HG03064 (cell line): ENCODE measurements around the gene CWC25.
A peak's percentile ranks its signal among the peaks of the same experiment; 100 is the strongest.

Experiments used
- ATAC-seq: cut with Tn5 transposase; IDR thresholded peaks from one replicate; pipeline ENCODE4 v1.9.1; 2021; ENCODE audit warnings: low read depth; ENCODE audit not compliant: unreplicated experiment

CWC25 gene

DNA sequence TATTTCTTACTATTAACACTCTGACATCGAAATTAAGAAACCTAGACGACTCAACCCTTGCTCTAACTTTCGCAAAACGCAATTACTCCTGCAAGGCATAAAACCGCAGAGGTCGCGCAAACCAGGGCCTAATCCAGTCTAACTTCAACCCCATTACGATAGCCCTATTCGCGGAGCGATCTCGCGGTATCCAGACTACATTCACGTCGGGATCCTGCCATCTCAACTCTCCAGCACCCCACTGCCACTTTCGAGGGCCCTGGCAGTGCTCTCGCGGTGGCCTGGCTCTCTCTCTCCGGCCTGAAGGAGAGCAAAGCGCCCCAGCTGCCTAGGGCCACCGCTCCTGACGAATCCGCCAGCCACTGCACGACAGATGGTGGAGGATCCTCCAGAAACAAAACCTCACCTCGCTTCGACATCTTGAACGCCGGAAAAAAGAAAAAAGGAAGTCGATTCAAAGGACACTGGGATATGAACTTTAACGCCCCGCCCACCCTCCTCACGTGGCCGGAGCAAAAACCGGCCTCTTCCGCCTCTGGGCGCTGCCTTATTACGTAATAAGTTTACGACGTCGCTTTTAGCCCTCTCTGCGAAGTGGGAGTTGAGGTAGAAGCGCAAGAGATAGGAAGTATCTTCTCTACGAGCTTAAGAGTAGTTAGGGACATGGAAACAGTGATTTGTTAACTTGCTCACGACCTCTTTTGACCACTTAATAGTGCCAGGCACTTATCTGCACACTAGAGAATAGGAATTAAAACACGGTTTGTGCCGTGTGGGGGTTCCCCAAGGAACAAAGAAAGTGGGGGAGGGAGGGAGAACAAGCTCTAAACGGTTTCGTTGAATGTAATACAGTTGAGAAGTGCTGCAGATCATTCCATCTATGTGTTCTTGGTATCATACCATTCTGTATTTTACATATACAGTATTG lies 28.4 kb upstream of the CWC25 start, which contains the start of gene RPL23:
Gene RPL23 (minus strand): TSS at position 430 of the 928 bp plus-strand sequence. CDS start 11 bp downstream, at position 419.
- peak; percentile 69 for ATAC-seq

DNA sequence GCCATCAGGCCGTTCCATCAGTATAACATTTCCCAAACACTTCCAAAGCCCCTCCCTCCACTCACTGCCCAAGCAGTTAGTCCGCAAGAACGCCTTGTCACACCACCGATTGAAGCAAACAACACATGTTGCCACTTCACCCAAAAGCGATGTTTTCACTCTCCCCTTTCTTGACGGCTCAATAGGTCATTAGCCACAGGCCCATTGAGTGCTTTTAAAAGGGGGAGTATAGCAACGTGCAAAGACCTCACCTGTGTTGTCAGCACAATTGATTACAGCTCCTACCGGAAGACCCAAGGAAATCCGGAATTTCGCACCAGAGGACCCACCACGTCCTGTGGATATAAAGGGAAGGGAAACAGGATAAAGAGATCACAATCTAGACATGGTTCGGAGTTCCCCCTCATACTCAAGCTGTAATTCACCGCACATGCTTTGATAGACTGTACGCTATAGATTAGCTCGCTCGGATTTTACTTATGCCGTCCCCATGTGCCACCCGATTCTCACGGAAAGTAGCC lies 27.7 kb upstream of the CWC25 start:
- no peak for ATAC-seq

DNA sequence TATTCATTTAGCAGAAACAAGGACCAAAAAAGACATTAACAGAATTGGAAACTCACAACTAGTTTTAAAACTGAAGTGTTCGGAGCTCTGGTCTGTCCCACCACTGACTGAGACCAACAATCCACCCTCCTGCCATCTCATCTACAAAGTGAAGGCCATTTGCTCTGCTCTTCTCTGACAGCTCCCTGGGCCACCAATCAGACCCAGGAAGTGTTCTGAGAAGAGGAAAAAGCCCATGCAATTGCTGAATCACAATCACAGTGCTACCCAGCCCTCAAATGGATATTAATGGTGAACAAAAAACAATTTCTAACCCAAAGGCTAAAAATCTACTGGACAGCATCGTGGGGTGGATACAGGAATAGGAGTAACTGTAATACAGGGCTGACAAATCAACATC lies 26.3 kb upstream of the CWC25 start:
- no peak for ATAC-seq

DNA sequence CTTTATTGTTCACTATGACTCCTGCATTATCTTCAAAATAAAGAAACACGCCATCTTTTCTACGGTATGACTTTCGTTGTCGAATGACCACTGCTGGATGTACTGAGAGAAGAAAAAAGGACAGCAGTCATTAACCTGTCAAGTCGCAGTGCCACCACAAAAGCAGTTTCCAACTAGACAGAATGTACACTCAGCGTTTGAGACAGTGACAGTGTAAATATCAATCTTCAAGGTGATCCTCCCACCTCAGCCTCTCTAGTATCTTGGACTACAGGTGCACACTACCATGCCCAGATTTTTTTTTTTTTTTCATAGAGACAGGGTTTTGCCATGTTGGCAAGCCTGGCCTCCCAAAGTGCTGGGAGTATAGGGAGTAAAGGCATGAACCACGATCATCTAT lies 25.3 kb upstream of the CWC25 start:
- ATAC-seq: no peak

DNA sequence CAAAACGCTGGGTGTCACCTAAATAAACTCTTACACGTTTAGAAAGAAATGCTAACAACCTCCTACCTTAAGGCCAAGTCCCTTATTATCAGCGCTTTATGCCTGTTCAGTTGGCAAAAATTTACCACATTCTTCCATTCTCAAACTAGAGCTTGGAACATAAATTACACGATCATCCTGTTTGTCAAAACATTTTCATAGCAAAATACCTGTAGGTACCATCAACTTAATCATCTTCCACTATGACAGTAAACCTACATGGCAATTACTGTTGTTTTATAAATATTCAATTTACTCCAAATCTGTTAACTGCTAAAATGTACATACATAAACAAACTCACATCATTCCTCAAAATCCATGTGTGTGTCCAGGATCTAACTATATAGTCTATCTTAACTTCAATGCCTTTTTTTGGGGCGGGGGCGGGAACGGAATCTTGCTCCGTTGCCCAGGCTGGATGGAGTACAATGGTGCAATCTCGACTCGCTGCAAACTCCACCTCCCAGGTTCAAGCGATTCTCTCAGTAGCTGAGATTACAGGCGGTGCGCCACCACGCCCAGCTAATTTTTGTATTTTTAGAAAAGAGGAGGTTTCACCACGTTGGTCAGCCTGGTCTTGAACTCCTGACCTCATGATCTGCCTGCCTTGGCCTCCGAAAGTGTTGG lies 24.0 kb upstream of the CWC25 start:
- no peak for ATAC-seq

DNA sequence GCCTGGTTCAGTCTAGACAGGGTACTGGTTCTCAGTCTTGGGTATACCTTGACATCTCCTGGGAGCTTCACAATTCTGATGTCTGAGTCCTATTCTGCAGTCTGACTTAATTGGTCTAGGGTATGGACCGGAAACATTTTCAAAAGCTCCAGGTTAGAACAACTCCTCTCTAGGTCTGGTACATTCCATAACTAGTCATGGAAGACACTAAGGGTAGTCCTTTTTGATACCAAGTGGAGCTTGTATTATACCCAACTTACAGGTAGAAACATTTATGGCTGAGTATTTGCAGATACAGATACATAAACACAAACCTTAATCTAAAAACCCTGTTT lies 23.4 kb upstream of the CWC25 start:
- ATAC-seq: no peak

DNA sequence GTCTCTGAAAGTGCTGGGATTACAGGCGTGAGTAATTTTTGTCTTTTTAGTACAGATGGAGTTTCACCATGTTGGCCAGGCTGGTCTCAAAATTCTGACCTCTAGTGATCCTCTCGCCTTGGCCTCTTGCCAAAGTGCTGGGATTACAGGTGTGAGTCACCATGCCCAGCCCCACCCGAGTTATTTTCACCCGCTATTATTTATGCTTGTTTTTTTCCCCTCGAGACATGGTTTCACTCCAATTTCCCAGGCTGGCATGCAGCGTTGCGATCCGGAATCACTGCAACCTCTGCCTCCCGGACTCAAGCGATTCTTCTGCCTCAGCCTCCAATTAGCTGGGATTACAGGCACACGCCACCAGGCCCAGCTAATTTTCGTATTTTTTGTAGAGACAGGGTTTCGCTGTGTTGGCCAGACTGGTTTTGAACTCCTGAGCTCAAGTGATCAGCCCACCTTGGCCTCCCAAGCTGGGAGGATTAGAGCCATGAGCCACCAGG lies 19.2 kb upstream of the CWC25 start:
- no peak for ATAC-seq

DNA sequence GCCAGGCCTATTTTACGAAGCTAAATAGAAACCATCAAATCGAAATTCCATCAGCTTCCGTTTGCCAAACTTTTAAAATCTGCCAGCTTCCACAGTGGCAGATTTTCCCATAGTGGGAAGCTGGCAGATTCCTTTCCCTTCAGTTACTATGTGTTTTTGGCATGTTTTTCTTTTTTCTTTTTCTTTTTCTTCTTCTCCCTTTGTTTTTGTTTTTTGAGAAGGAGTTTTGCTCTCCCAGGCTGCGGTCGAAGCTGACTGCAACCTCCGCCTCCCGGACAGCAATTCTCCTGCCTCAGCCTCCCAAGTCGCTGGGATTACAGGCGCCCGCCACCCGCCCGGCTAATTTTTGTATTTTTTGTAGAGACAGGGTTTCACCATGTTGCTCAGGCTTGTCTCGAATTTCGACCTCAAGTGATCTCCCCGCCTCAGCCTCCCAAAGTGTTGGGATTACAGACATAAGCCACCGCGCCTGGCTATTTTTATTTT lies 684 bp upstream of the CWC25 start:
- ATAC-seq: no peak

DNA sequence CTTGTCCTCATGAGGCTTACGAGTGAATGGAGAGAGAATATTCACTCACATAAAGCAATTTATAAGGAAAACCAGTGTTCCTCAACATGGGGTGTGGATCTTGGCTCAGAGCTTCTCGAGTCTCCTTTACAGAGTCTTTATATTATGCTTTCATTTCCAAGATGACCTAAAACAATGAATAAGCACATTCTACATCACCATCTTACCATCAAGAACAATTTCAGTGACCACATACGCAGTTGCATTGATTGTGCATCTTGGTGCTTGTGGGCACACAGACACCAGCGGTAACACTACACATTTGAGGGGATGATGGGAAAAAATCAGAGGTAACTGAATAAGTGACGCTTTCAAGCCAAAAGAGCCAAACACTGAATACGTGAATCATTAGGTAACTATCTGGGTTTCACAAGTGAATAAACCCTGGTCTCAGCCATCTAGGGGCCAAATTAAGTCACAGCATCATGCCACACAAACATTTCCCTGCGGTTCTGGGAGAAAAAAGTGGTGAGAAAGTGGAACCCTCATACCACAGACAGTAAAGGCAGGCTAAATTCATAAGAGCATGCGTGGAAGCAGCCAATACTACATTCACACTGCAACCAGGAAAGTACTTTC lies 9.4 kb downstream of the CWC25 start:
- ATAC-seq: no peak

DNA sequence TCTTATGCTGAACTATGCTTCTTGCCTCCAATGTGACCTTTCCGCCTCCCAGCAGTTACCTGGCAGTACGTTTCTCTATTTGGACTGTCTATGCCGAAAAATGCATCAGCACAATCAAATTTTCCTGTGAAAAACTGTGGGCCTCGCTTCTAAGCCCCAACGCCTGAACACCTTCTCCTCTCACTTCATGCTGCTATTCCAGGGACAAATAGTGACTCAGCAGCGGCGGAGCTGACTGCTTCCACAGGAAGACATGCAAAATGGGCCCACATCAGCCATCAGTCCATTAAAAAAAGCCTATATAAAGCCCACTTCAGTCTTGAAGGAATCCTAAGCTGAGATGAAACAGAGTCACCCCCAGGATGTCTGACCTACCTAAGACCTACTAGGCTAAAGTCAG lies 15.3 kb downstream of the CWC25 start:
- no peak for ATAC-seq

DNA sequence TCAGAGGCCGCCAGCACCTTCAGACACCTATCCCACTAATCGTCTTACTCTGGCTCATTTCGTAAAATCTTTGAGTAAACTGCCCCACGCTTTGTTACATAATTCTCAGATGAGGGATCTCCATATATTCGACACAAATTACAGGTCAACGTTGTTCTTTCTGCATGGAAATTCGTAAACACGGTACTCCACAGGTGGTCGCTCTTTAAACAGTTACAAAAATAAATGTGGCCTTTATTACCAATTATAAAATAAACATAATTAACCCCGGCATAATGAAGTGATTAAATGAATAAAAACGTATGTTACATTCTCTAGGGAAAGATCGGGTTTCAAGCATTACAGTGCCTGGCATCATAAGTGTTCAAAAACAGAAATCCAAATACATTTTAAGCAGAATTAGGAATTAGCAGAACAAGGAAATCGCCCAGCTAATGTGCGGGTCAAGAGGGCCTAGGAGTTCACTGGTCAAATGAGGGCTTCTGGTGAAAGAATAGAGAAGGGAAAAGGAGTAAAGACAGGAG lies 24.8 kb downstream of the CWC25 start:
- no peak for ATAC-seq

DNA sequence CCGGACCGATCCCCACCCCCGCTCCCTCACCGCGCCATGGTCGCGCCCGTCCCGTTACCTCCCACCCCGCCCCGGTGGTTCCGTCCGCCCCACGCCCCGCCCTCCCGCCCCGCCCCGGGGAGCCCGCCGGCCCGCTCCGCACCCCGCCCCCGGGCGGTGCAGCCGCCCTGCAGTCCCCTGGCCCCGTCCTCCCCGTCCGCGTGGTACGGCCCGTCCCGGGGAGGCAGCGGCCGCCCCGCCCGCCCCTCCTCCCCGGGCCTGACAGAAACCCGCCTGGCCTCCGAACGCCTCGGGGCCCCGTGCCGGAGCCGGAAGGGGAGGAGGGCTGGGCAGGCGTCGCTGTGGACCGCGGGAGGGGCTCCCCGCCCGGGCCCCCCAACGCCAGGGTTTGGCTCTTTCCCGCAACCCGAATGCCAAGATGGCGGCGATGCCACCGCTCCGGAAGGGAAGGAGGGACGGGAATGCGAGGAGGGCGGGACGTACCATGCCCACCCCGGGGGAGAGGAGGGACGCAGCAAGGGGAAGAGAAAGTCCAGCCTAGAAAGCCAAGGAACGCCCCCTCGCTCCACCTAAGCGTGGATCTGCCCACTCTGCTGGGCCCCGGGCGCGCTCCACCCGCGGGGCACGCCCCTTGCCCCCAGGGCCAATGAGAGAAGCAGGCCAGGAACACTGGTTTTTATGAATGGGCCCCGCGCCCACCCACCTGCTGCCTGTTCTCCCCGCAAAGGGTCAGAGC lies 25.5 kb downstream of the CWC25 start, which contains the start of gene PIP4K2B:
Gene PIP4K2B (minus strand): TSS at position 56 of the 736 bp plus-strand sequence. CDS start 132 bp downstream, outside the sequence.
- peak; percentile 68 for ATAC-seq

DNA sequence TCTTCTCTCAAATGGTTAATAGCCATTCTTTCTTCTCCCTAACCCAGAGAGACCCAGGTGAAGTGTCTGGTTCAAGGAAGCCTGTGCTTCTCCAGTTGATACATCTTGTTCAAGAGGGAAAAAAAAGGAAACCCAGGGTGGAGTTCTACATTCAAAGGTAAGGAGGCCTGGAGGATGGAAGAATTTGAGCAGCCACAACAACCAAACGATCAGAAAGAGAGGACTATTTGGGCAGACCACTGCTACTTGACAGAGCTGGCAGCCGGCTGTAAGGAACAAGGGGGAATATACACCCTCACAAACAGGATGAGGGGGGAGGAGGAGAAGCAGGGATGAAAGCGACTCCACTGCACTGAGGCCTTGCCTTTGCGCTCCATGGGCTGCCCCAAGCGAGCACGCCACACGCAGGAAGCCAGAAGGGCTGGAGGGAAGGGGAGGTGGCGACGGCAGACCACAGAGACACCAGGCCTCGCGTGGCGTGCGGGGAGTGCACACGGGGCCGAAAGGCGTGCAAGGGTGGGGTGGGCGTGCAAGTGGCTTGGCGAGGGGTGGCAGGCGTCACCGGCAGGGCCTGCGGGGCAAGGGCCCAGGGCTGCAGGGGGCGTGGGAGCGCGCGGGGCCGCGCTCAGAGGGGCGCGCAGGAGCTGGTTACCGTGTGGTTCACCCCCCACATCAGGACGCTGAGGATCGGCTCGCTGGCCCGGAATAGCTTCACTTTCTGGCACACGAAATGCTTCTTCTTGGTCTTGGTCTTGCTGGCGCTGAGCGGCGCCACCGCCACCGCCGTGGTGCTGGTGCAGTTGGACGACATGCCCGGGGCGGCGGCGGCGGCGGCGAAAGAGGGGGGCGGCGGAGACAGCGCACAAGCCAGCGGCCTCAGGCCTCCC lies 26.3 kb downstream of the CWC25 start:
- ATAC-seq: peak; percentile 26

DNA sequence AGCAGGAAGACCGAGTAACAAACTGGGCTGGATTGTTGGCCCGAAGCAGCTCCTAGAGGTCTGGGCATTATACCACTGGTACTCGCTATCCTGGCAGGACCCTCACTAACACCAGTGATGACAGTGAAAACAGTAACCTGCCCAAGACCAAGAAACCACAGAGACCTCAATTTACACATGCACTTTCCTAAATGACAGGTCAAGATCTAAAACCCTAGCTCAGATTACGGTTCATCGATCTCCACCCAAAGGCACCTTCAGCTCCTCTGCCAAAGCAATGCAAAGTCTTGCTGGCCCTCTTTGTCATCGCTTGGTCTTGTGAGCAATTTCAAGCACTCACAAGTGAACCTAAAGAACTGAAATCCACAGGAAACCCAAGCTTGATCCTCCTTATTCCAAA lies 27.3 kb downstream of the CWC25 start:
- ATAC-seq: no peak

DNA sequence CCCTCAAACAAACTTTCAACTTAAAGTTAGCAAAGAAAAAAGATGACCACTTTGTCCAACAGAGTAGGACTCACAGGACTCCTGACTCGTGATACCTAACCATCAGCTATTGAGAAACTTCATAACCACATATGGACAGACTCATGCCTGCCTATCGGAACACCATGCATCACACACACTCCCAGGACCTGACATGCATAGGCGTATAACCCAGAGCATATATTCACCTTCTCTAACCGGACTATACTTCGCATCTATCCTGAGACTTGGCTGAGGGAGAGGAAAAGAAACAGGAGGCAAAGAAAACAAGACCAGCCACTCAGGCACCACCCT lies 28.0 kb downstream of the CWC25 start:
- ATAC-seq: no peak

DNA sequence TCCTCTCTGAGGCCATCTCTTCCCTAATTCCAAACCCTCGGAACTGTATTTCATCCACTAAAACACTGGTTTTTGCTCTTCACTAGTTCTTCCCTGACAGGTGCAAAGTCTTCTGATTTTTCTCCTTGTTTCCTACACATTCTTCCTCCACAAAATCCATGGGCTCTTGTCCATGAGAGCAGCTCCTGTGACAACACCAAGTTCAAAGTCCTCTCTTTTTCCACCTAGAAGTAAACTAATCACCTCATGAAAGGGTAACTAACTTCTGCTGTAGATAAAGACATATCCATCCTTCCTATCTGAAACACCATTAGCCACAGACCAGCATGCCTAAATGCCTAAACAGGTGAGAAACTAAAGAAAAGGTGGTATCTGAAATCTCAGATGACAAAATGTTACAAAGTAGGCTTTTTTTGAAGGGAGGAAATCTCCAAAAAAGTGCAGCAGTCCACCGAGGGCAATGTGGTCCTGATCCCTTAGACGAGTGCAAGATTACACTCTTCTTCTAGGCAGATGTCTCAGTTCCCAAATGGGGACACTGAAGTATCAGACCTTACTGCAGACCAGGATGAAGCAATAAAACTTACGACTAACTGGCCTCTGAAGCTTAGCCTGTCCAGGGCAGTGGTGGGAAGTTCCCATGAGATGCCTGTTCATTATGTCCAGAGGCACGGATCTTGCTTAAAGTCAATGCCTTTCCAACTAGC lies 28.5 kb downstream of the CWC25 start:
- no peak for ATAC-seq

DNA sequence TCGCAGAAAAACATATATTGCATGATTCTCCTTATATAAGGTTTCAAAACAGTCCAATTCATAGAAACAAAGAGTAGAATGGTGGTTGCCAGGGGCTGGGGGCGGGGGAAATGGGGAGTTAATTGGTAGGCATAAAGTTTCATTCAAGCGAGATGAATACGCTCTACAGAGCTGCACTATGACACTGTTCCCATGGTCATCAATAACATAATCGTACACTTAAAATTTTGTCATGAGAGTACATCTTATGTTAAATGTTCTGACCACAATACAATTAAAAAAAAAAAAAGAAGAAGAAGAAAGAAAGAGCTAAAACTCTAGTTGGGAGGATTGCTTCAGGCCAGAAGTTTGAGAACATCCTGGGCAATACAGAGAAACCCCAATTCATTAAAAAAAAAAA lies 30.9 kb downstream of the CWC25 start:
- no peak for ATAC-seq

DNA sequence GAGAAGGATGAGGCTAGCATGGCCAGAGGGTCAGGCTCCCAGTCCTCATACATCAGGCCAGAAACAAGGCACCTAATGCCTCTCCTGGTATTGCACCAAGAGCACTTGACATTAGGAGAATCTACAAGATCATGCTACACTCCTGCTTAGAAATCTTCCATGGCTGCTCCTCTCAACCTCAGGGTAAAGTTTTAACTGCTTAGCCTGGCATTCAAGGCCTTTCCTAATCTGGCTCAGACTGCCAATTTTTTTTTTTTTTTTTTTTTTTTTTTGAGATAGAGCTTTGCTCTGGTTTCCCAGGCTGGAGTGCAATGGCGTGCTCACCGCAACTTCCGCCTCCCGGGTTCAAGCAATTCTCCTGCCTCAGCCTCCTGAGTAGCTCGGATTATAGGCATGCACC lies 34.0 kb downstream of the CWC25 start:
- no peak for ATAC-seq
